Rectal smooth muscle tissue (tissue), 1 donor: Measurements from ENCODE around the gene PHACTR3.
"Not testable (repeated sequence)": the region's sequence is repeated elsewhere in the genome, so short reads cannot be mapped to it uniquely, and the experiment has no call there.

Source experiments
- H3K27ac ChIP-seq: one replicate; pipeline ENCODE4 v1.7.0; 2013; ENCODE audit warnings: low read depth, low read length, inconsistent platforms
- H3K27me3 ChIP-seq: one replicate; pipeline ENCODE4 v1.7.0; 2013; ENCODE audit warnings: low read length; ENCODE audit not compliant: control insufficient read depth, insufficient read depth
- H3K36me3 ChIP-seq: one replicate; pipeline ENCODE4 v1.7.0; 2013; ENCODE audit warnings: low read length; ENCODE audit not compliant: control insufficient read depth, insufficient read depth
- H3K4me1 ChIP-seq: one replicate; pipeline ENCODE4 v1.7.0; 2013; ENCODE audit warnings: low read length; ENCODE audit not compliant: control insufficient read depth, insufficient read depth
- H3K4me3 ChIP-seq: one replicate; pipeline ENCODE4 v1.7.0; 2013; ENCODE audit warnings: low read length
- H3K9ac ChIP-seq: one replicate; pipeline ENCODE4 v1.7.0; 2013; ENCODE audit warnings: low read length

Gene PHACTR3

GRCh38 chr20:59603781-59604541 lies at the start of gene PHACTR3:
PHACTR3 (plus strand) TSS chr20:59604540; CDS start chr20:59605015, 475 bp downstream.
- Histone ChIP-seq H3K4me3 (no peak within 1 kb of the TSS), H3K9ac (no peak within 1 kb of the TSS), H3K4me1 (no peaks in the 10 kb centered on the region), H3K27ac (no peak within 1 kb of the TSS), H3K27me3 (peaks cover 19% of the 10 kb centered on the region), H3K36me3 (no peaks in the 10 kb centered on the region)

GRCh38 chr20:59557733-59558529 lies 46.4 kb upstream of the PHACTR3 start:
- H3K27ac ChIP-seq, H3K9ac ChIP-seq, H3K4me1 ChIP-seq, H3K27me3 ChIP-seq, H3K36me3 ChIP-seq, H3K4me3 ChIP-seq: not testable (repeated sequence)

GRCh38 chr20:59559024-59559817 lies 45.1 kb upstream of the PHACTR3 start:
- H3K4me3 ChIP-seq, result no peak overlapping the region
- no peaks in the 10 kb centered on the region for H3K27me3 ChIP-seq
- H3K9ac ChIP-seq, result no peak overlapping the region
- H3K4me1 ChIP-seq, result no peaks in the 10 kb centered on the region
- no peak overlapping the region for H3K27ac ChIP-seq
- H3K36me3 ChIP-seq, result no peaks in the 10 kb centered on the region

GRCh38 chr20:59559863-59560262 lies 44.5 kb upstream of the PHACTR3 start:
- H3K4me3 ChIP-seq, result no peak overlapping the region
- no peaks in the 10 kb centered on the region for H3K4me1 ChIP-seq
- H3K9ac ChIP-seq, result no peak overlapping the region
- no peaks in the 10 kb centered on the region for H3K27me3 ChIP-seq
- H3K27ac ChIP-seq, result no peak overlapping the region
- no peaks in the 10 kb centered on the region for H3K36me3 ChIP-seq

- Histone ChIP-seq H3K36me3 (no peaks in the 10 kb centered on the region), H3K27me3 (no peaks in the 10 kb centered on the region), H3K4me3 (no peak overlapping the region), H3K27ac (no peak overlapping the region), H3K4me1 (no peaks in the 10 kb centered on the region), H3K9ac (no peak overlapping the region)
Observed at GRCh38 chr20:59560588-59561227, 43.6 kb upstream of the PHACTR3 start.

GRCh38 chr20:59561228-59561605 lies 43.1 kb upstream of the PHACTR3 start:
- Histone ChIP-seq H3K4me3 (no peak overlapping the region), H3K36me3 (no peaks in the 10 kb centered on the region)

GRCh38 chr20:59561614-59562277 lies 42.6 kb upstream of the PHACTR3 start:
- no peak overlapping the region for H3K9ac ChIP-seq
- H3K27ac ChIP-seq, result no peak overlapping the region
- H3K4me3 ChIP-seq, result no peak overlapping the region
- no peaks in the 10 kb centered on the region for H3K4me1 ChIP-seq
- H3K36me3 ChIP-seq, result no peaks in the 10 kb centered on the region
- H3K27me3 ChIP-seq, result no peaks in the 10 kb centered on the region

More at GRCh38 chr20:59561228-59561605, 43.1 kb upstream of the PHACTR3 start:
- H3K27ac ChIP-seq, result no peak overlapping the region
- H3K27me3 ChIP-seq, result no peaks in the 10 kb centered on the region
- H3K9ac ChIP-seq, result no peak overlapping the region
- H3K4me1 ChIP-seq, result no peaks in the 10 kb centered on the region

- Histone ChIP-seq H3K36me3 (no peaks in the 10 kb centered on the region), H3K4me3 (no peak overlapping the region), H3K4me1 (no peaks in the 10 kb centered on the region), H3K27me3 (no peaks in the 10 kb centered on the region), H3K27ac (no peak overlapping the region), H3K9ac (no peak overlapping the region)
Observed at GRCh38 chr20:59564171-59564570, 40.2 kb upstream of the PHACTR3 start.

GRCh38 chr20:59564943-59565342 lies 39.4 kb upstream of the PHACTR3 start:
- no peaks in the 10 kb centered on the region for H3K27me3 ChIP-seq
- no peaks in the 10 kb centered on the region for H3K36me3 ChIP-seq
- no peak overlapping the region for H3K27ac ChIP-seq
- H3K4me1 ChIP-seq, result no peaks in the 10 kb centered on the region
- H3K9ac ChIP-seq, result no peak overlapping the region
- H3K4me3 ChIP-seq, result no peak overlapping the region

GRCh38 chr20:59565768-59566461 lies 38.4 kb upstream of the PHACTR3 start:
- Histone ChIP-seq H3K27me3 (no peaks in the 10 kb centered on the region), H3K9ac (no peak overlapping the region), H3K36me3 (no peaks in the 10 kb centered on the region), H3K27ac (no peak overlapping the region), H3K4me1 (no peaks in the 10 kb centered on the region), H3K4me3 (no peak overlapping the region)
